HUDEP-2 (cell line): ENCODE results near the gene WDR54.

ENCODE experiments used
- DNase-seq, 76 experiments: peaks; one replicate each; lab custom pipeline; 2025; ENCODE audit not compliant: unreplicated experiment in 76 of 76; lab: John Stamatoyannopoulos, UW

Gene WDR54

GRCh38 chr2:74474899-74475298, 53.4 kb downstream of the WDR54 start:
- peak in 1 of 76 experiments; percentile 11 for DNase-seq
